ENCODE data around the gene E2F8.
A peak's percentile ranks its signal among the peaks of the same experiment; 100 is the strongest.

Gene E2F8

GRCh38 chr11:19252394-19253152 is 11.8 kb upstream of the E2F8 start:
- no peak for DNase-seq

- no peak for DNase-seq
These were observed 10.8 kb upstream of the E2F8 start for GRCh38 chr11:19251577-19251976.

- DNase-seq = no peak
These were observed 6.1 kb upstream of the E2F8 start for GRCh38 chr11:19246816-19247215.

GRCh38 chr11:19245351-19245750 is 4.6 kb upstream of the E2F8 start:
- DNase-seq = no peak

GRCh38 chr11:19244621-19245020 is 3.9 kb upstream of the E2F8 start:
- DNase-seq = no peak

- no peak for DNase-seq
These were observed 3.3 kb upstream of the E2F8 start for GRCh38 chr11:19244084-19244483.

- DNase-seq = no peak
These were observed 2.9 kb upstream of the E2F8 start for GRCh38 chr11:19243613-19244012.

- no peak for DNase-seq
These were observed 2.4 kb upstream of the E2F8 start for GRCh38 chr11:19243143-19243542.

- no peak for DNase-seq
These were observed 1.6 kb upstream of the E2F8 start for GRCh38 chr11:19242179-19242932.

GRCh38 chr11:19241260-19242178 is 774 bp upstream of the E2F8 start:
- peak in 1 of 2 donors; percentile 11 for DNase-seq

- no peak for DNase-seq
These were observed 1.7 kb downstream of the E2F8 start for GRCh38 chr11:19239039-19239438.

GRCh38 chr11:19237813-19238212 is 2.9 kb downstream of the E2F8 start:
- DNase-seq = no peak

GRCh38 chr11:19237381-19237780 is 3.4 kb downstream of the E2F8 start:
- no peak for DNase-seq

GRCh38 chr11:19234231-19234817 is 6.4 kb downstream of the E2F8 start:
- no peak for DNase-seq

GRCh38 chr11:19232910-19233503 is 7.7 kb downstream of the E2F8 start:
- no peak for DNase-seq

- DNase-seq = no peak
These were observed 11.1 kb downstream of the E2F8 start for GRCh38 chr11:19229671-19230070.

GRCh38 chr11:19228968-19229367 is 11.8 kb downstream of the E2F8 start:
- DNase-seq = no peak

GRCh38 chr11:19226378-19227195 is 14.2 kb downstream of the E2F8 start:
- no peak for DNase-seq

GRCh38 chr11:19225581-19225980 is 15.2 kb downstream of the E2F8 start:
- DNase-seq = no peak

GRCh38 chr11:19225123-19225522 is 15.6 kb downstream of the E2F8 start:
- DNase-seq = no peak

GRCh38 chr11:19220903-19221724 is 19.6 kb downstream of the E2F8 start:
- no peak for DNase-seq

All from CD4-positive, alpha-beta T cell treated with Interleukin-4 for 1 hour (primary cell).